ENCODE measurements around the gene HDAC10.

DNA sequence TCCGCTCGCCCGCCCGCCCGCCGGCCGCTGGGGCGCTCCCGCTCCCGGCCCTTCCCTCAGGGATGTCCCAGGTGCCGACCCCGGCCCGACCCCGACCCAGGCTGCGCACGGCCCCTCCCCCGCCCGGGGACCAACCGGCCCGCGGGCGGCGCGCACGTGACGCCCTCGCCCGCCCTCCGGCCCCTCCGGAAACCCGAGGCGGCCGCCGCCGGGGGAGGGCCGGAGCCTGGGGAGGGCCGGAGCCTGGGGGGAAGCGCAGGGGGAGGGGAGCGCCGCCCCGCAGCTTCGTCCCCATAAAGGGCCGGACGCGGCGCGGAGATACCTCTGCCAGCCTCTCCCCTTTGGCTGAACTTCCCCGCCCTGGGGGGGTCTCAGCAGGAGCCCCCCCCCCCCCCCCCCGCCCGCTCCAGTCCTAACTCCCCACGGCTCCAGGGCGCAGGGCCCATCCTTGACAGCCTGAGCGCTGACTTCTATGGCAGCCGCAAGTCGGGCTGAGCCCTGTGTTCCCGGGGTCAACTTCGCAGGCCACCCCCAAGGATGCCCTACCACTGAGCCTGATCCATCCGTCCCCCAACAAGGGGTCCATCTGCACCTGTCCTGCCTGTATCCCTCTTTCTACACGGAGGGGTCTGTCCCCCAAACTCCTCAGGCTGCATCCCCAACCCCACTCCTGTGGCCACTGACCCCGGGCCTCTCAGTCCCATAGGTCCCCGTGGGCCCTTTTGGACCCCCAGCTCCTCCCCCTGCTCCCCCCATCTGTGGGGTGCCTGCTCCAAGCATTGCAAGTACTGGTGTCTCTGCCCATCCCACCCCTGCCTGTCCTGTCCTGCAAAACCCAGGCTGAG is 10.8 kb upstream of the HDAC10 start, which contains the start of gene MAPK12:
- TF ChIP-seq, protein P1, sequence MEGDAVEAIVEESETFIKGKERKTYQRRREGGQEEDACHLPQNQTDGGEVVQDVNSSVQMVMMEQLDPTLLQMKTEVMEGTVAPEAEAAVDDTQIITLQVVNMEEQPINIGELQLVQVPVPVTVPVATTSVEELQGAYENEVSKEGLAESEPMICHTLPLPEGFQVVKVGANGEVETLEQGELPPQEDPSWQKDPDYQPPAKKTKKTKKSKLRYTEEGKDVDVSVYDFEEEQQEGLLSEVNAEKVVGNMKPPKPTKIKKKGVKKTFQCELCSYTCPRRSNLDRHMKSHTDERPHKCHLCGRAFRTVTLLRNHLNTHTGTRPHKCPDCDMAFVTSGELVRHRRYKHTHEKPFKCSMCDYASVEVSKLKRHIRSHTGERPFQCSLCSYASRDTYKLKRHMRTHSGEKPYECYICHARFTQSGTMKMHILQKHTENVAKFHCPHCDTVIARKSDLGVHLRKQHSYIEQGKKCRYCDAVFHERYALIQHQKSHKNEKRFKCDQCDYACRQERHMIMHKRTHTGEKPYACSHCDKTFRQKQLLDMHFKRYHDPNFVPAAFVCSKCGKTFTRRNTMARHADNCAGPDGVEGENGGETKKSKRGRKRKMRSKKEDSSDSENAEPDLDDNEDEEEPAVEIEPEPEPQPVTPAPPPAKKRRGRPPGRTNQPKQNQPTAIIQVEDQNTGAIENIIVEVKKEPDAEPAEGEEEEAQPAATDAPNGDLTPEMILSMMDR (IDR thresholded peaks at IDR 0.05), result no peak
- TF ChIP-seq POLR2A (IDR thresholded peaks at IDR 0.05), result no peak
